Osteocyte (in vitro differentiated cells): Measurements from ENCODE around the gene RYR3. TPM values are rescaled to one million over a fixed set of nuclear protein-coding genes. Genes with fewer than 3 reads are reported as not detected.

ENCODE experiments used
- DNase-seq: peaks from one replicate; pipeline ENCODE4 v3.0.0; 2021; ENCODE audit warnings: mixed read lengths; ENCODE audit not compliant: unreplicated experiment; ENCODE audit errors: extremely low spot score
- H3K27ac Mint-ChIP-seq: one replicate; pipeline ENCODE4 v1.8.0; 2021; ENCODE audit warnings: mild to moderate bottlenecking, mixed read lengths; ENCODE audit not compliant: unreplicated experiment
- H3K27me3 Mint-ChIP-seq: one replicate; pipeline ENCODE4 v1.8.0; 2021; ENCODE audit warnings: mixed read lengths; ENCODE audit not compliant: unreplicated experiment
- H3K36me3 Mint-ChIP-seq: one replicate; pipeline ENCODE4 v1.8.0; 2021; ENCODE audit warnings: mixed read lengths; ENCODE audit not compliant: unreplicated experiment
- H3K4me1 Mint-ChIP-seq: one replicate; pipeline ENCODE4 v1.8.0; 2021; ENCODE audit warnings: mixed read lengths; ENCODE audit not compliant: unreplicated experiment
- H3K4me3 Mint-ChIP-seq: one replicate; pipeline ENCODE4 v1.8.0; 2021; ENCODE audit warnings: mild to moderate bottlenecking, moderate library complexity, mixed read lengths; ENCODE audit not compliant: unreplicated experiment
- H3K9me3 Mint-ChIP-seq: one replicate; pipeline ENCODE4 v1.8.0; 2021; ENCODE audit warnings: mixed read lengths; ENCODE audit not compliant: unreplicated experiment
- CTCF ChIP-seq: fragments of 200-600 bp; sonication (generic); IDR thresholded peaks from 2 replicates; pipeline ENCODE4 v1.5.0; 2021; ENCODE audit warnings: antibody characterized with exemption, mild to moderate bottlenecking, moderate library complexity
- total RNA-seq: library from RNA; stranded (reverse); gene quantifications from 2 replicates; pipeline ENCODE4 v1.2.1, GENCODE V29; 2021

Gene RYR3
- total RNA-seq, 1 donor from 2014 or later, result not detected

DNA sequence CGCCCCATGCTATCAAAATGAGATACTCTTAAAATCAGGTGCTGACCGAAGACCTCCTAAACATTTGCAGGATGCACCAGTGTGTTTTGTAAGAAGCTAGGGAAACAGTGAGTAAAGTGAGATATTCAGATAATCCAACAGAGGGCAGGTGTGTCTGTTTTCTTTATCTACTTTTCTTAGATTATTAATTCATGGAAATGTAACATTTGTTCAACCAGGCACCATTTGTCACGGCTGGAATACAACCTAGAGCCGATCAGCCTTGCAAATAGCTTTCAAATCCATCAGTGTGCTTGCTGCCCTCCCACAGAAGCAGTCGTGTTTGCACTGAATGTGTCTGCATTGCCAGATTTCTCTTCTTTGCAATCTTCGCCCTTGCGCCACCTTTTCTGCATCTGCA, 455.6 kb downstream of the RYR3 start:
- H3K4me3 Mint-ChIP-seq, result no peak overlapping the region
- H3K36me3 Mint-ChIP-seq, result no peaks in the 10 kb centered on the region
- no peaks in the 10 kb centered on the region for H3K9me3 Mint-ChIP-seq
- H3K4me1 Mint-ChIP-seq, result no peaks in the 10 kb centered on the region
- TF ChIP-seq CTCF, result peak; percentile 29
- no peak overlapping the region for H3K27ac Mint-ChIP-seq
- peaks cover 27% of the 10 kb centered on the region for H3K27me3 Mint-ChIP-seq
- DNase-seq, result no peak

DNA sequence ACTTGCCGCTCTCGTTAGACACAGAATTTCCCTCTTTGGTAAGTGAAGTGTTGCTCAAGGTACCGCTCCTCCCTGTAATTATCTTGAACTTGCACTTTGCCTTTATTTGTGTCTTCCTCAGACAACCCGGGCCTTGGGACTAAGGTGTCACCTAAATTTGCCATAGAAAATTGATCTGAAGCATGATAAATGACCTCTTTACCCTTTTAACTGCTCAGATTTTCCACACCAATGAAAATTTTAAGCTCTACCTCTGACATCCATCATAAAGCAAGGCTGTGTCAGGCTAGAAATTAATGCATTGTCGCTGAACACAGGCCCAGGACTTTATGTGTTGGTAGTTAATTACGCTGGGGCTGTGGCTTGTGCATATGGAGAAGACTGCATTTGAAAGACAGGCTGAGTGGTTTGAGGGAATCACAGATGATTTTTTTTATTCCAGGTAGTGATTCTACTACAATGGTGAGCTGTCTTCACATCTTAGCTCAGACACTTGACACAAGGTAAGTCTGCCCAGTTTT, 458.0 kb downstream of the RYR3 start:
- Mint-ChIP-seq H3K36me3 (no peaks in the 10 kb centered on the region), H3K4me3 (no peak overlapping the region), H3K27ac (no peak overlapping the region), H3K27me3 (peaks cover 29% of the 10 kb centered on the region), H3K9me3 (no peaks in the 10 kb centered on the region), H3K4me1 (no peaks in the 10 kb centered on the region)
- no peak for DNase-seq
- no peak for TF ChIP-seq CTCF

- Mint-ChIP-seq H3K4me1 (no peaks in the 10 kb centered on the region), H3K36me3 (no peaks in the 10 kb centered on the region), H3K4me3 (no peak overlapping the region), H3K9me3 (no peaks in the 10 kb centered on the region), H3K27me3 (peaks cover 58% of the 10 kb centered on the region), H3K27ac (no peak overlapping the region)
- no peak for DNase-seq
- no peak for TF ChIP-seq CTCF
These were observed 463.2 kb downstream of the RYR3 start for GRCh38 chr15:33773969-33774368.

- H3K4me3 Mint-ChIP-seq, result no peak overlapping the region
- no peaks in the 10 kb centered on the region for H3K36me3 Mint-ChIP-seq
- no peaks in the 10 kb centered on the region for H3K4me1 Mint-ChIP-seq
- TF ChIP-seq CTCF, result no peak
- no peak for DNase-seq
- peaks cover 49% of the 10 kb centered on the region for H3K27me3 Mint-ChIP-seq
- H3K27ac Mint-ChIP-seq, result no peak overlapping the region
- H3K9me3 Mint-ChIP-seq, result no peaks in the 10 kb centered on the region
These were observed 468.1 kb downstream of the RYR3 start for GRCh38 chr15:33778852-33779251.

DNA sequence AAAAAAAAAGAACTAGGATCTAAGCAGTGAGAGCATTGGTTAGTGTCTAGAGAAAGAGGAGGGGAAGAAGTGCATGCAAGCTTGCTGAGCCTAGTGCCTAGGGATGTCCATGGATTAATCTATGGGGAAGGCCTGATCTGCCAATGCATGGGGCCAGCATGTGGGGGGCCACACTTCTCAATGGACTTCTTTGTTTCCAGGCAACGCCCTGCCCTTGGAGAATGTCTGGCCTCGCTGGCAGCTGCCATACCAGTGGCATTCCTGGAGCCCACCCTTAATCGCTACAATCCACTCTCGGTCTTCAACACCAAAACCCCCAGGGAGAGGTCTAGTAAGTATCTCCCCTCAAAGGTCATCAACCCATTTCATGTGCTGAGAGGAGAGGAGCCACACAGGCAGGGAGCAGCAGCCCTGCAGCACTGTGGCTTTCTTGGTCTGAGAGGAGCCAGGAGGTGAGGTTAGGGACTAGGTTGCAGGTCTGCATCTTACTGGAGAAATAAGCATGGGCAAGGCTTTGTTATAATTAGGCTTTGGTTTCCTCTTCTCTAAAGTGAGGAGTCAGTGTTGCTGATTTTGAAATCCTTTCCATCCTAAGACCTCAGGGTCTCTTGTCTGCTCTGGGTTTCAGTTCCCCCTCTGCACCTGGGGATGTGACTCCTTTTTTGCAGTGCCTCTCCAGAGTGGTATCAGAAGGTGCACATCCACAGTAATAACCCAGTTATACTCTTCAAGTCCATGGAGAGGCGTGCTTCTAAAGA, 469.4 kb downstream of the RYR3 start:
- H3K27ac Mint-ChIP-seq, result no peak overlapping the region
- H3K36me3 Mint-ChIP-seq, result no peaks in the 10 kb centered on the region
- no peak overlapping the region for H3K4me3 Mint-ChIP-seq
- no peaks in the 10 kb centered on the region for H3K9me3 Mint-ChIP-seq
- H3K27me3 Mint-ChIP-seq, result peaks cover 48% of the 10 kb centered on the region
- DNase-seq, result no peak
- no peak for TF ChIP-seq CTCF
- no peaks in the 10 kb centered on the region for H3K4me1 Mint-ChIP-seq
